Left lung (tissue), 10 donors: Measurements from ENCODE around the gene TLX3. TPM values are rescaled to one million over a fixed set of nuclear protein-coding genes. Genes with fewer than 3 reads are reported as not detected.
"Not testable (repeated sequence)": the region's sequence is repeated elsewhere in the genome, so short reads cannot be mapped to it uniquely, and the experiment has no call there.

Experiments used
- ATAC-seq: fragments of 200-7000 bp; cut with Tn5 transposase; one replicate; pipeline ENCODE4 v1.9.1; 2020; ENCODE audit warnings: moderate library complexity
- DNase-seq, 4 donors: peaks; one replicate each; pipeline ENCODE4 v3.0.0-alpha.2; 2013 to 2020
- H3K27ac ChIP-seq, 2 donors: fragments of 200-600 bp; sonication (generic) in 1 of 2; one replicate each; pipeline versions ENCODE4 v1.5.0 to v1.8.0; 2020 to 2021
- H3K27me3 ChIP-seq, 2 donors: fragments of 200-600 bp; sonication (generic) in 1 of 2; one replicate each; pipeline versions ENCODE4 v1.5.0 to v1.8.0; 2020 to 2021
- H3K36me3 ChIP-seq, 2 donors: fragments of 200-600 bp; sonication (generic) in 1 of 2; one replicate each; pipeline versions ENCODE4 v1.5.0 to v1.8.0; 2020 to 2021
- H3K4me1 ChIP-seq, 2 donors: fragments of 200-600 bp; one replicate each; pipeline ENCODE4 v1.8.0; 2021
- H3K4me3 ChIP-seq, 2 donors: fragments of 200-600 bp; sonication (generic) in 1 of 2; one replicate each; pipeline versions ENCODE4 v1.5.0 to v1.8.0; 2020 to 2021; ENCODE audit warnings: mild to moderate bottlenecking in 1 of 2
- H3K9me3 ChIP-seq, 2 donors: fragments of 200-600 bp; sonication (generic) in 1 of 2; one replicate each; pipeline versions ENCODE4 v1.5.0 to v1.8.0; 2020 to 2021
- intact Hi-C, 2 donors: fragments of 100-400 bp; cut with DNase I; formaldehyde crosslinking; loops; one replicate each; pipeline versions ENCODE4 v1.11.2 to v1.14.2; 2022
- polyA plus RNA-seq, 6 donors: library from polyadenylated mRNA; unstranded; fragments of 120-200 nt; gene quantifications; one replicate each; pipeline ENCODE4 v1.2.1, GENCODE V29; 2013; ENCODE audit not compliant: insufficient read length in 6 of 6
- total RNA-seq, 2 donors: library from RNA; stranded (reverse); fragmentation: NEBNext Ultra II Directional; extraction: Animal tissue kit (Norgen Biotek cat#: 25700); gene quantifications; one replicate each; pipeline ENCODE4 v1.2.1, GENCODE V29; 2021
- TF ChIP-seq, protein P1 (sequence below), 2 donors: fragments of 200-600 bp; sonication (generic) in 1 of 2; IDR thresholded peaks; one replicate each; pipeline versions ENCODE4 v1.5.0 to v1.8.0; 2021; ENCODE audit warnings: antibody characterized with exemption in 2 of 2
- donor health status: DM: no; HTN: yes; CAD: no.
- donor health status: DM: no; HTN: no; CAD: no.

TLX3 gene
- total and polyA plus RNA-seq, 8 donors = not detected

DNA sequence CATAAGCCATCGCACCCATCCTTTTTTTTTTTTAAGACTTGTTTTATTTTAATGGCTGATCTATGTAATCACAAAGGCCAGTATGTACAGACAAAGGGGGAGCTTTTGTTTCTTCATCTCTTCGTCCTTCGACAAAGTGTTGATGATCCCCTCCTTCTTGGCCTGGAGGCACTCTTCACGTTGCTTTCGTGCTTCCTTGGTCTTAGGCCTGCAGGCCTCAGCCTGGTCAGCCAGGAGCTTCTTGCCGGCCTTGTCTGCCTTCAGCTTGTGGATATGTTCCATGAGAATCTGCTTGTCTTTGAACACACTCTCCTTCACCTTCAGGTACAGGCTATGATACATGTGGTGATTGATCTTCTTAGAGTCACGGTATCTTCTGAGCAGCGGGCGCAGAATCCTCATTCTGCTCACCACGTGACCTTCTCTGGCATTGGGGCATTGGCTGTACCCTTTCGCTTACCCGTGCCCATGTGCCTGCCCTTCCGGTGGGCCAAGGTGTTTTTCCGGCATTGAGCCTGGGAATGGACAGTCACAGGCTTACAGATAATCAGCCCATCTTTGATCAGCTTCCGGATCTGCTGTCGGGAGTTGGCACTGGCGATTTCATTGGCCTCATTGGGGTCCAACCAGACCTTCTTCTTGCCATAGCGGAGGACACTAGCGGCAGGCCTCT, 36.0 kb downstream of the TLX3 start:
- no peak for ATAC-seq
- Histone ChIP-seq H3K27ac (no peak overlapping the region), H3K9me3 (no peaks in the 10 kb centered on the region), H3K4me1 (no peaks in the 10 kb centered on the region), H3K4me3 (no peak overlapping the region), H3K36me3 (no peaks in the 10 kb centered on the region), H3K27me3 (peaks cover 0 to 33% of the 10 kb centered on the region in 2 donors)
- TF ChIP-seq, protein P1, sequence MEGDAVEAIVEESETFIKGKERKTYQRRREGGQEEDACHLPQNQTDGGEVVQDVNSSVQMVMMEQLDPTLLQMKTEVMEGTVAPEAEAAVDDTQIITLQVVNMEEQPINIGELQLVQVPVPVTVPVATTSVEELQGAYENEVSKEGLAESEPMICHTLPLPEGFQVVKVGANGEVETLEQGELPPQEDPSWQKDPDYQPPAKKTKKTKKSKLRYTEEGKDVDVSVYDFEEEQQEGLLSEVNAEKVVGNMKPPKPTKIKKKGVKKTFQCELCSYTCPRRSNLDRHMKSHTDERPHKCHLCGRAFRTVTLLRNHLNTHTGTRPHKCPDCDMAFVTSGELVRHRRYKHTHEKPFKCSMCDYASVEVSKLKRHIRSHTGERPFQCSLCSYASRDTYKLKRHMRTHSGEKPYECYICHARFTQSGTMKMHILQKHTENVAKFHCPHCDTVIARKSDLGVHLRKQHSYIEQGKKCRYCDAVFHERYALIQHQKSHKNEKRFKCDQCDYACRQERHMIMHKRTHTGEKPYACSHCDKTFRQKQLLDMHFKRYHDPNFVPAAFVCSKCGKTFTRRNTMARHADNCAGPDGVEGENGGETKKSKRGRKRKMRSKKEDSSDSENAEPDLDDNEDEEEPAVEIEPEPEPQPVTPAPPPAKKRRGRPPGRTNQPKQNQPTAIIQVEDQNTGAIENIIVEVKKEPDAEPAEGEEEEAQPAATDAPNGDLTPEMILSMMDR (IDR thresholded peaks at IDR 0.05) = no peak
- DNase-seq = no peak
- intact Hi-C loops = no loop called here

DNA sequence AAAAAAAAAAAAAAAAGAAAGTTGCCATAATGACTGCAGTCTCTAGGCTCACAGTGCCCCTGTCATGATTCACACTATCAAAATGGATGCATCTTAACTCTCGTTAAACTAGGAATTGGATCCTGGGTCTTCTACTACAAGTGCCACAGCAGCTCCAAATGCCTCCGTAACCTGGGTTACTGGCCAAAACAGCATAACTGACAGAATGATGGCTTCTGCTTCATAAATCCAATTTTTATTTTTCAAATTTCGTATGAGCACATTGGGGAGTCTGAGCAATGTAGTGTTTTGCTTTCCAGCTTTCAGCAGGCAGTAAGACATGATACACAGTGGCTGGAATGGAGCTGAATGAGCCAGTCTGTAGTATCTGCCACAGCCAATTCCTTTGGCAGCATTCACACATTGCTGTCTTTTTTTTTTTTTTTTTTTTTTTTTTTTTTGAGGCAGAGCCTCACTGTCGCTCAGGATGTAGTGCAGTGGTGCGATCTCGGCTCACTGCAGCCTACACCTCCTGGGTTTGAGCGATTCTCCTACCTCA, 42.6 kb downstream of the TLX3 start:
- DNase-seq (no peak), ATAC-seq (no peak)
- H3K9me3 ChIP-seq = no peaks in the 10 kb centered on the region
- no peaks in the 10 kb centered on the region for H3K36me3 ChIP-seq
- intact Hi-C loops = no loop called here
- H3K27me3 ChIP-seq = no peaks in the 10 kb centered on the region
- no peaks in the 10 kb centered on the region for H3K4me1 ChIP-seq
- no peak overlapping the region for H3K27ac ChIP-seq
- H3K4me3 ChIP-seq = no peak overlapping the region
- TF ChIP-seq, protein P1 (IDR thresholded peaks at IDR 0.05) = no peak

GRCh38 chr5:171355302-171355724, 46.3 kb downstream of the TLX3 start:
- H3K27me3 ChIP-seq = no peaks in the 10 kb centered on the region
- no peaks in the 10 kb centered on the region for H3K36me3 ChIP-seq
- no peaks in the 10 kb centered on the region for H3K9me3 ChIP-seq
- H3K4me1 ChIP-seq = no peaks in the 10 kb centered on the region
- no peak overlapping the region for H3K4me3 ChIP-seq
- intact Hi-C loops = no loop called here
- no peak for DNase-seq
- ATAC-seq = no peak
- TF ChIP-seq, protein P1 (IDR thresholded peaks at IDR 0.05) = no peak
- H3K27ac ChIP-seq = no peak overlapping the region

DNA sequence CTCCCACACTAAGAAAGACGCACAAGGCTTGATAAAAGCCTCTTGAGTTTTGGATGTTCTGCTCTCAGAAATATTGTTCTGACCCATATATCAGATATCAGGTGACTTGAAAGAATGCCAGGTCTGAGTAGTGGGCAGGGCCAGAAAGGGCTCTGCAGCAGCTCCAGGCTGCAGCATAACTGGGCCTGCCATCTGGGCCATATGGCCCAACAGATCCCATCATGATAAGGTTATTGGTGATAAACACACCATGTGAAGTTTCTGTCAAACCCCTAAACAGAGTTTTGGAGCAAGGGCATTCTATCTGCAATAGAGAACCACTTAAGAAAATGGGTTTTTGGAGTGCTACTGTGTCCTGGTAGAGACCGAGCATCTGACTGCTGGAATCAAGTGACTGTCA, 48.8 kb downstream of the TLX3 start:
- ATAC-seq (no peak), DNase-seq (no peak)
- Histone ChIP-seq H3K27me3 (no peaks in the 10 kb centered on the region), H3K4me3 (no peak overlapping the region), H3K36me3 (no peaks in the 10 kb centered on the region), H3K9me3 (no peaks in the 10 kb centered on the region), H3K27ac (no peak overlapping the region), H3K4me1 (no peaks in the 10 kb centered on the region)
- TF ChIP-seq, protein P1 (IDR thresholded peaks at IDR 0.05) = no peak
- intact Hi-C loops = no loop called here

DNA sequence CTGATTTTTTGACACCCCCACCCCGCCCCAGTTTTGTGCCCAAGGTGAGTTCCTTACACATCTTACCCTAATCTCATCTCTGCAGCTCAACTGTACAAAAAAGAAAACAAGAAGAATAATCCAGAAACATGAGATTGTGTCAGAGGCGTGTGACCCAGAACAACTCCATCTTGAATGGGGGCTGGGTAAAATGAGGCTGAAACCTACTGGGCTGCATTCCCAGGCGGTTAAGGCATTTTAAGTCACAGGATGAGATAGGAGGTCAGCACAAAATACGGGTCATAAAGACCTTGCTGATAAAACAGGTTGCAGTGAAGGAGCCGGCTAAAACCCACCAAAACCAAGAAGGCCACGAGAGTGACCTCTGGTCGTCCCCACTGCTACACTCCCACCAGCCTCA, 52.1 kb downstream of the TLX3 start:
- DNase-seq, H3K4me1 ChIP-seq, intact Hi-C loops, H3K36me3 ChIP-seq, H3K4me3 ChIP-seq, H3K9me3 ChIP-seq, ATAC-seq, H3K27ac ChIP-seq: not testable (repeated sequence)
- peaks cover 0 to 13% of the 10 kb centered on the region in 2 donors for H3K27me3 ChIP-seq

Other genes with a start within 250 kb of the TLX3 start
- 100 to 1,000 TPM; 580 to 727 TPM for gene NPM1, start 78.6 kb downstream of the TLX3 start, total RNA-seq
- gene NPM1, start 78.6 kb downstream of the TLX3 start, polyA plus RNA-seq = 1,000 to 10,000 TPM; 1,877 to 2,178 (median 2,021) TPM
- gene FGF18, start 110.4 kb downstream of the TLX3 start, total RNA-seq = 1 to 10 TPM; 2.3 to 3.1 TPM
- gene FGF18, start 110.4 kb downstream of the TLX3 start, polyA plus RNA-seq = 10 to 100 TPM in 1 of 6 donors, 1 to 10 TPM in 5; 4.9 to 12.2 (median 7.0) TPM